Measurements from ENCODE around the gene HAUS6.
A peak's percentile ranks its signal among the peaks of the same experiment; 100 is the strongest.
"Not testable (repeated sequence)": the region's sequence is repeated elsewhere in the genome, so short reads cannot be mapped to it uniquely, and the experiment has no call there.

HAUS6 gene

DNA sequence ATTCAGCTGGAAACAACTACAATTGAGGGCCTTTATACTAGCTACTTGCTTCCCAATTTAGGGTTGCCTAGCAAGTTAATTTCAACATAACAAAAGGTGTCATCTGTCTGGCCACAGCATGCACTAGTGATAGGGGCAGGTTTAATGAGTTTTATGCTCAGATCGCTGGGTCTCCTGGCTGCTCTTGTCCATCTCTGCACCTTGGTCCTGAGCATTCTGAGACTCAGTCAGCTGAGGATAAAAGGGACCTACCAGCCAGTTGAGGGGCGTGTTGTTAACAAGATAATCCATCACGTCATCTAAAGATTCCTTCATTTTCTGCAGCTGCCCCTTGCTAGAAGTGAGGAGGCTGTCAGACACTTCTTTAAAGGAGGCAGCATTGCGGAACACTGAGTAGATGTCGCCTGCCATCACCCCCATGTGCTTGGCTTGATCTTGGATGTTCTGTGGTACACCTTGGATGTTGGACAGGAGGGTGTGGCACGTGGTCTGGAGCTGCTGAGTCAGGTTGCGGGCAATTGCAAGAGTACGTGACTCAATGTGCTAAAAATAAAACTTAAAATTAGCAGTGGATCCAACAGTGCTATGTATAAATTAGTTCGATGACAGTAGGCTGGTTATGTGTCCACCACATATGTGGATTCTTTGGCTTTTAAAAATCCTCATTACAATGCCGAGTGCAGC is 13.5 kb upstream of the HAUS6 start:
- no peak for DNase-seq
- no peak overlapping the region for H3K4me3 ChIP-seq (ENCODE audit: low read depth, low read length)
- H2BK120ac ChIP-seq (ENCODE audit: insufficient read depth, low read length, poor library complexity) = no peak overlapping the region
- no peak overlapping the region for H3K18ac ChIP-seq (ENCODE audit: low read length)
- H3K14ac ChIP-seq (ENCODE audit: low read length) = no peak overlapping the region
- H2AFZ ChIP-seq (ENCODE audit: insufficient read depth, low read length, poor library complexity) = no peak overlapping the region
- H2BK12ac ChIP-seq (ENCODE audit: low read length) = no peak overlapping the region
- no peak overlapping the region for H3K23ac ChIP-seq (ENCODE audit: low read length)
- H3K79me2 ChIP-seq (ENCODE audit: control insufficient read depth, insufficient read depth, low read length, poor library complexity) = no peaks in the 10 kb centered on the region
- no peak overlapping the region for H3K27ac ChIP-seq (ENCODE audit: low read depth, low read length)
- no peak overlapping the region for H4K8ac ChIP-seq (ENCODE audit: low read depth, low read length)
- H3K27me3 ChIP-seq (ENCODE audit: insufficient read depth, low read length) = no peaks in the 10 kb centered on the region
- no peaks in the 10 kb centered on the region for H3K9me3 ChIP-seq (ENCODE audit: insufficient read depth, low read depth, low read length)
- H3K36me3 ChIP-seq (ENCODE audit: control insufficient read depth in 1 of 2, insufficient read depth in 2 of 2, low read length in 2 of 2) = peaks cover 19 to 45% of the 10 kb centered on the region in 2 experiments
- no peak overlapping the region for H3K4ac ChIP-seq (ENCODE audit: low read depth, low read length)
- H3K9ac ChIP-seq (ENCODE audit: low read length) = no peak overlapping the region
- H2AK5ac ChIP-seq (ENCODE audit: low read length) = no peak overlapping the region
- H2BK5ac ChIP-seq (ENCODE audit: low read depth, low read length, poor library complexity) = no peak overlapping the region
- no peaks in the 10 kb centered on the region for H3K79me1 ChIP-seq (ENCODE audit: low read length)
- no peak overlapping the region for H4K12ac ChIP-seq (ENCODE audit: low read depth, low read length)
- no peak overlapping the region for H4K91ac ChIP-seq (ENCODE audit: low read depth, low read length)
- no peak overlapping the region for H3K4me2 ChIP-seq (ENCODE audit: low read length)
- no peaks in the 10 kb centered on the region for H3K4me1 ChIP-seq (ENCODE audit: control insufficient read depth in 1 of 2, insufficient read depth in 2 of 2, low read length in 2 of 2)
- no CpG with 5 or more reads among the region's 10 CpGs for WGBS (ENCODE audit: extremely low coverage, insufficient coverage, insufficient read length)

- no peak overlapping the region for H3K4ac ChIP-seq (ENCODE audit: low read depth, low read length)
- no peak overlapping the region for H3K4me3 ChIP-seq (ENCODE audit: low read depth, low read length)
- no peak overlapping the region for H3K14ac ChIP-seq (ENCODE audit: low read length)
- H2BK120ac ChIP-seq (ENCODE audit: insufficient read depth, low read length, poor library complexity) = no peak overlapping the region
- no peak overlapping the region for H3K27ac ChIP-seq (ENCODE audit: low read depth, low read length)
- H2BK12ac ChIP-seq (ENCODE audit: low read length) = no peak overlapping the region
- H3K4me1 ChIP-seq (ENCODE audit: control insufficient read depth in 1 of 2, insufficient read depth in 2 of 2, low read length in 2 of 2) = no peaks in the 10 kb centered on the region
- DNase-seq = no peak
- no peak overlapping the region for H3K9ac ChIP-seq (ENCODE audit: low read length)
- peaks cover 11 to 31% of the 10 kb centered on the region in 2 experiments for H3K36me3 ChIP-seq (ENCODE audit: control insufficient read depth in 1 of 2, insufficient read depth in 2 of 2, low read length in 2 of 2)
- H3K27me3 ChIP-seq (ENCODE audit: insufficient read depth, low read length) = no peaks in the 10 kb centered on the region
- H3K9me3 ChIP-seq (ENCODE audit: insufficient read depth, low read depth, low read length) = no peaks in the 10 kb centered on the region
- no peak overlapping the region for H4K91ac ChIP-seq (ENCODE audit: low read depth, low read length)
- no peak overlapping the region for H4K8ac ChIP-seq (ENCODE audit: low read depth, low read length)
- no peak overlapping the region for H2AK5ac ChIP-seq (ENCODE audit: low read length)
- no peaks in the 10 kb centered on the region for H3K79me2 ChIP-seq (ENCODE audit: control insufficient read depth, insufficient read depth, low read length, poor library complexity)
- no peak overlapping the region for H2BK5ac ChIP-seq (ENCODE audit: low read depth, low read length, poor library complexity)
- no peak overlapping the region for H2AFZ ChIP-seq (ENCODE audit: insufficient read depth, low read length, poor library complexity)
- no peak overlapping the region for H3K4me2 ChIP-seq (ENCODE audit: low read length)
- no peaks in the 10 kb centered on the region for H3K79me1 ChIP-seq (ENCODE audit: low read length)
- H3K18ac ChIP-seq (ENCODE audit: low read length) = no peak overlapping the region
- WGBS (ENCODE audit: extremely low coverage, insufficient coverage, insufficient read length) = no CpG with 5 or more reads among the region's 3 CpGs
- H3K23ac ChIP-seq (ENCODE audit: low read length) = no peak overlapping the region
- H4K12ac ChIP-seq (ENCODE audit: low read depth, low read length) = no peak overlapping the region
Observed at GRCh38 chr9:19114680-19115270, 12.1 kb upstream of the HAUS6 start.

DNA sequence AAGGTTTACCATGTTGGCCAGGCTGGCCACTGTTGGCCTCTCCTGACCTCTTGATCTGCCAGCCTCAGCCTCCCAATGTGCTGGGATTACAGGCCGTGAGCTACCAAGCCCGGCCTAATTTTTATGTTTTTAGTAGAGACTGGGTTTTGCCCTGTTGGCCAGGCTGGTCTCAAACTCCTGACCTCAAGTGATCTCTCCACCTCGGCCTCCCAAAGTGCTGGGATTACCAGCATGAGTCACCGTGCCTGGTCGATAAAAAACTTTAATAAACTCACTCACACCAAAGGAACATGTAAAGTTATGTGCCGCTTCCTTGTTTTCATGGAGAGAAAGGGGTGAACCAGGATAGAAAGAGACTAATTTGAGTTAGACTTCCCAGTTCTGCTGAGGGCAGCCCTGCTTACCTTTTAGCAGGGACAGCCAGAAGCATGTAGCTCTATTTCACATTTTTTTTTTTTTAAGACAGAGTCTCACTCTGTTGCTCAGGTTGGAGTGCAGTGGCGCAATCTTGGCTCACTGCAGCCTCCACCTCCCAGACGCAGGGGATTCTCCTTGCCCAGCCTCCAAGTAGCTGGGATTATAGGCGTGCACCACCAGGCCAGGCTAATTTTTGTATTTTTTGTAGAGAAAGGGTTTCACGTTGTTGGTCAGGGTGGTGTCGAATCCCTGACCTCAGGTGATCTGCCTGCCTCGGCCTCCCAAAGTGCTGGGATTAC is 11.4 kb upstream of the HAUS6 start:
- WGBS (ENCODE audit: extremely low coverage, insufficient coverage, insufficient read length) = no CpG with 5 or more reads among the region's 12 CpGs
- peak; percentile 35 to 55 for DNase-seq
- H2BK120ac ChIP-seq (ENCODE audit: insufficient read depth, low read length, poor library complexity) = no peak overlapping the region
- no peaks in the 10 kb centered on the region for H3K79me2 ChIP-seq (ENCODE audit: control insufficient read depth, insufficient read depth, low read length, poor library complexity)
- H3K79me1 ChIP-seq (ENCODE audit: low read length) = no peaks in the 10 kb centered on the region
- H2AFZ ChIP-seq (ENCODE audit: insufficient read depth, low read length, poor library complexity) = no peak overlapping the region
- no peak overlapping the region for H3K14ac ChIP-seq (ENCODE audit: low read length)
- H3K18ac ChIP-seq (ENCODE audit: low read length) = no peak overlapping the region
- H4K91ac ChIP-seq (ENCODE audit: low read depth, low read length) = no peak overlapping the region
- no peak overlapping the region for H2AK5ac ChIP-seq (ENCODE audit: low read length)
- H3K4me1 ChIP-seq (ENCODE audit: control insufficient read depth in 1 of 2, insufficient read depth in 2 of 2, low read length in 2 of 2) = no peaks in the 10 kb centered on the region
- H3K9me3 ChIP-seq (ENCODE audit: insufficient read depth, low read depth, low read length) = no peaks in the 10 kb centered on the region
- H4K8ac ChIP-seq (ENCODE audit: low read depth, low read length) = no peak overlapping the region
- H2BK5ac ChIP-seq (ENCODE audit: low read depth, low read length, poor library complexity) = no peak overlapping the region
- no peak overlapping the region for H4K12ac ChIP-seq (ENCODE audit: low read depth, low read length)
- H3K36me3 ChIP-seq (ENCODE audit: control insufficient read depth in 1 of 2, insufficient read depth in 2 of 2, low read length in 2 of 2) = peaks cover 11 to 26% of the 10 kb centered on the region in 2 experiments
- no peak overlapping the region for H3K4ac ChIP-seq (ENCODE audit: low read depth, low read length)
- H3K4me2 ChIP-seq (ENCODE audit: low read length) = no peak overlapping the region
- H3K27ac ChIP-seq (ENCODE audit: low read depth, low read length) = no peak overlapping the region
- H3K4me3 ChIP-seq (ENCODE audit: low read depth, low read length) = no peak overlapping the region
- no peak overlapping the region for H3K9ac ChIP-seq (ENCODE audit: low read length)
- no peak overlapping the region for H3K23ac ChIP-seq (ENCODE audit: low read length)
- H3K27me3 ChIP-seq (ENCODE audit: insufficient read depth, low read length) = no peaks in the 10 kb centered on the region
- H2BK12ac ChIP-seq (ENCODE audit: low read length) = no peak overlapping the region

GRCh38 chr9:19113064-19113611 is 10.4 kb upstream of the HAUS6 start:
- not testable (repeated sequence) for H3K4me1 ChIP-seq (ENCODE audit: control insufficient read depth in 1 of 2, insufficient read depth in 2 of 2, low read length in 2 of 2); H3K79me2 ChIP-seq (ENCODE audit: control insufficient read depth, insufficient read depth, low read length, poor library complexity); H3K9me3 ChIP-seq (ENCODE audit: insufficient read depth, low read depth, low read length); H4K12ac ChIP-seq (ENCODE audit: low read depth, low read length); H4K91ac ChIP-seq (ENCODE audit: low read depth, low read length); H3K27ac ChIP-seq (ENCODE audit: low read depth, low read length); H3K79me1 ChIP-seq (ENCODE audit: low read length); H2BK12ac ChIP-seq (ENCODE audit: low read length); H2BK120ac ChIP-seq (ENCODE audit: insufficient read depth, low read length, poor library complexity); H3K4me3 ChIP-seq (ENCODE audit: low read depth, low read length); H3K4me2 ChIP-seq (ENCODE audit: low read length); H3K14ac ChIP-seq (ENCODE audit: low read length); H2BK5ac ChIP-seq (ENCODE audit: low read depth, low read length, poor library complexity); H3K23ac ChIP-seq (ENCODE audit: low read length); H4K8ac ChIP-seq (ENCODE audit: low read depth, low read length); H3K9ac ChIP-seq (ENCODE audit: low read length); H2AK5ac ChIP-seq (ENCODE audit: low read length); H3K27me3 ChIP-seq (ENCODE audit: insufficient read depth, low read length); H3K4ac ChIP-seq (ENCODE audit: low read depth, low read length); H3K18ac ChIP-seq (ENCODE audit: low read length); H2AFZ ChIP-seq (ENCODE audit: insufficient read depth, low read length, poor library complexity)
- peaks cover 8 to 20% of the 10 kb centered on the region in 2 experiments for H3K36me3 ChIP-seq (ENCODE audit: control insufficient read depth in 1 of 2, insufficient read depth in 2 of 2, low read length in 2 of 2)
- DNase-seq = peak in 1 of 2 donors; percentile 47
- no CpG with 5 or more reads among the region's 7 CpGs for WGBS (ENCODE audit: extremely low coverage, insufficient coverage, insufficient read length)
